ENCODE results near the gene DDX39A.
"Not testable (repeated sequence)": the region's sequence is repeated elsewhere in the genome, so short reads cannot be mapped to it uniquely, and the experiment has no call there.

The DDX39A gene

DNA sequence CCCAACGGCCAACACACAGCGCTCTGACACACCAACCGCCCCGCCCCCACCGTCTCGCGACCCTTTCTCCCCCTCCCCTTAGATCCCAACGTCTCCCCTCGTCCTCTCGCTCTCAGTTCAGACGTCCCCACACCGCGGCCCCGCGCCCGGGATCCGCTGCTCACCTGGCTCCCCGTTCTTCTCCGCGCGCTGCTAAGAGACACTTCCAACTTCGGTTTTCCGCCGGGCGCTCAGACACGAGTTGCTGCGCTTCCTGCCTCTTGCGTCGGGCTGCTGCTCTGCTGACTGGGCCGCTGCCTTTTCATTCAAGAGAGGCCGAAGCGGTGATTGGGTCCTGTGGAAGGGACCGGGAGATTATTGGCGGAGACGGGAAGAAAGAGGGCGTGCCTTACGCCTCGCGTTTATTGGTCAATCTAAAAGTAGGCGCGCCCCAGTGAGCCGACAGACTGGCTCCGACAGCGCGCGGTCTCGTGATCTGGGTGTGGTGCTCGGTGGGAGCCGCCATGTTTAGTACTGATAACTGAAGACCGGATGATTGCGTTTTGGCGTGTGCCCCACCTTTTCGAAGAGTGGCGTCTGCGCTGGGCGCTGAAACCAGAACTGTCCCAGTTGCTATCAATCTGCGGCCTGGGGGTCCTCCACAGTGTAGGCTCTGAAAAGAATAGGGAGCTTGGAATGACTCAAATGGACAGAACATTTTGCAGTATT lies at the start of gene DDX39A:
DDX39A (minus strand) TSS at position 236 of the 708 bp plus-strand sequence. CDS start 6,121 bp downstream, outside the sequence.
- peak; percentile 99 for DNase-seq (ENCODE audit: low read depth)

DNA sequence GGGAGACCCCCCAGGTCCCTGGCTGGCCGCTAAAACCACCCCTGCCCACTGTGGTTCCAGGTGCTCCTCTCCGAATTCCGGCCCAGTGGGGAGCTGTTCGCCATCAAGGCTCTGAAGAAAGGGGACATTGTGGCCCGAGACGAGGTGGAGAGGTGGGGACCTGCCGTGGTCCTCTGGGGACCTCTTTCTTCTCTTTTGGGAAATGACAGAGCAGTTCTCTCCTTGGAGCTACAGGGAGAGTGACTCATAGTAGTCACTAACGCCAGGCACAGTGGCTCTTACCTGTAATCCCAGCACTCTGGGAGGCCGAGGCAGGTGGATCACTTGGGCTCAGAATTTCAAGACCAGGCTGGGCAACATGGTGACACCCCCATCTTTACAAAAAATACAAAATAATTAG lies 48.7 kb upstream of the DDX39A start:
- DNase-seq (ENCODE audit: low read depth) = no peak

DNA sequence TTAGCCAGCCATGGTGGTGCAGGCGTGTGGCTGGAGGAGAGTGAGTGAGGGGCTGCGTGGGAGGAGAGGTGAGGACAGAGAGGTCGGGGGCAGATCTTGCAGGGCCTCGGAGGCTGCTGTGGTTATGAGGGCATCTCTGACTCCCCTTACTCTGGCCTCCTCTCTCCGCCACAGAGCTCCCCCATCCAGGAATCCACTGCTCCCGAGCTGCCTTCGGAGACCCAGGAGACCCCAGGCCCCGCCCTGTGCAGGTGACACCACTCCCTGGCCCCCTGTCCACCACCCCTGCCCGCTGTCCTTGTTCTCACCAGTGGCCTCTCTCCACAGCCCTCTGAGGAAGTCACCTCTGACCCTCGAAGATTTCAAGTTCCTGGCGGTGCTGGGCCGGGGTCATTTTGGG lies 48.2 kb upstream of the DDX39A start:
- DNase-seq (ENCODE audit: low read depth) = no peak

DNA sequence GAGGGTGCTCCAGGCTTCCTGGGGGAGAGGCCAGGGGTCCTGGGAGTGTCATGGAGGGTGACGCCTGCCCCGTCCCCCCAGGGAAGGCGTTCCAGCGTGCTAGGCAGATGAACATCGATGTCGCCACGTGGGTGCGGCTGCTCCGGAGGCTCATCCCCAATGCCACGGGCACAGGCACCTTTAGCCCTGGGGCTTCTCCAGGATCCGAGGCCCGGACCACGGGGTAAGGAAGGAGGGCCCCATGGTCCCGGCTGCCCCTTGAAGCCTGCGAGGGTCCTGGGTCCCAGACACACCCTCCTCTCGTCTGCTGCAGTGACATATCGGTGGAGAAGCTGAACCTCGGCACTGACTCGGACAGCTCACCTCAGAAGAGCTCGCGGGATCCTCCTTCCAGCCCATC lies 44.6 kb upstream of the DDX39A start:
- DNase-seq (ENCODE audit: low read depth) = no peak

DNA sequence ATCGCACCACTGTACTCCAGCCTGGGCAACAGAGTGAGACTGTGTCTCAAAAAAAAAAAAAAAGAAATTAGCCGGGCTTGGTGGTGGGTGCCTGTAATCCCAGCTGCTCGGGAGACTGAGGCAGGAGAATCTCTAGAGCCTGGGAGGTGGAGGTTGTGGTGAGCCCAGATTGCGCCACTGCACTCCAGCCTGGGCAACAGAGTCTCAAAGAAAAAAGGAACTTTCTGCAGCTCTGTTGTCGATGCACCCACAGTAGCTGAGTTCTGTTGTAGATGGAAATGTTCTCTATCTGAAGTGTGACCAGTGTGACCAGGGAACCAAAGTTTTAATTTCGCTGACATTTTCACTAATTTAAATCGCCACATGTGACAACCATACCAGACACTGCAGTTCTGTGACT lies 43.3 kb upstream of the DDX39A start:
- DNase-seq (ENCODE audit: low read depth) = not testable (repeated sequence)

DNA sequence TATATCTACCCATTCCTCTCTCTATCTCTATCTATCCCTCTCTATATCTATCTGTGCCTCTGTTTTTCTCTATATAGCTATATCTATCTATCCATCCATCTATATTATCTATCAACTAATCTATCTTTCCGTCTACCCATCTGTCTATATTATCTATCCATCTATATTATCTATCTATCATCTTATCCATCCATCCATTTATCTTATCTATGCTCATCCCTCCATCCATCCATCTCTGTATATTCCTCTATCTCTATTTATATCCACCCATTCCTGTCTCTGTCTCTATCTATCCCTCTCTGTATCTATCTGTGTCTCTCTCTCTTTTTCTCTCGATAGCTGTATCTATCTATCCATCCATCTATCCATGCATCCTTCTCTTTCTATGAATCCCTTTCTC lies 41.8 kb upstream of the DDX39A start:
- DNase-seq (ENCODE audit: low read depth) = no peak

DNA sequence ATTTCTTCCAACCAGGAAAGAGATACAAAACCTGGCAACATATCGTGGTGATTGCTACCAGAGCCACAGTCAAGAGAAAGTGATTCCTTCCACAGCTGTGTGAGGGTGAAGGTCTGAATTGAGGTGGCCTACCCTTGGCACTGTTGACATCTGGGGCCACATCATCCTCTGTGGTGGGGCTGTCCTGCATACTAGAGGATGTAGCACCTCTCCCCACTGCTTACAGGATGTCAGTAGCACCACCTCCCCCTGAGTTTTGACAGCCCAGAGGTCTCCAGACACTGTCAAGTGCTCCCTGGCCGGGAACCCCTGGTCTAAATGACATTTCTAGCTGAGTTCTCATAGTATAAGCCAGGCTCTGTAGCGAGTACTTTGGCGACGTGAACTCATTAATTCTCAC lies 40.6 kb upstream of the DDX39A start:
- DNase-seq (ENCODE audit: low read depth) = no peak

DNA sequence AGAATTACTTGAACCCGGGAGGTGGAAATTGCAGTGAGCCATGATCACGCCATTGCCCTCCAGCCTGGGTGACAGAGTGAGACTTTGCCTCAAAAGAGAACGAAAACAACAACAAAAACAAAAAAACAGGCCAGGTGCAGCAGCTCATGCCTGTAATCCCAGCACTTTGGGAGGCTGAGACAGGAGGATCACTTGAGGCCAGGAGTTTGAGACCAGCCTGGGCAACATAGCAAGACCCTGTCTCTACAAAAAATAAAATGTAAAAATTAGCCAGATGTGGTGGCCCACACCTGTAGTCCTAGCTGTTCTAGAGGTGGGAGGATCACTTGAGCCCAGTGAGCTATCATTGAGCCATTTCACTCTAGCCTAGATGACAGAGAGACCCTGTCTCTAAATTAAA lies 33.2 kb upstream of the DDX39A start:
- DNase-seq (ENCODE audit: low read depth) = not testable (repeated sequence)

DNA sequence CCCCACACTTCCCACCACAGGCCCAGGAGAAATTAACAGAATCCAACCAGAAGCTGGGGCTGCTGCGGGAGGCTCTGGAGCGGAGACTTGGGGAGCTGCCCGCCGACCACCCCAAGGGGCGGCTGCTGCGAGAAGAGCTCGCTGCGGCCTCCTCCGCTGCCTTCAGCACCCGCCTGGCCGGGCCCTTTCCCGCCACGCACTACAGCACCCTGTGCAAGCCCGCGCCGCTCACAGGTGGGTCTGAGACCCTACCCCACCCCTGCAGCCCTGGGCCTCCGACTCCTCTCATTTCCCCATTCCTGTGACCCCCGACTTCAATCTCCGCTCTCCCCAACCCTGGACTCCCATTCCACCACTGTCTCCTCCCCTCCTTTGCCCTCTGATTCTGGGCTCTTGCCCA lies 31.7 kb upstream of the DDX39A start:
- no peak for DNase-seq (ENCODE audit: low read depth)

DNA sequence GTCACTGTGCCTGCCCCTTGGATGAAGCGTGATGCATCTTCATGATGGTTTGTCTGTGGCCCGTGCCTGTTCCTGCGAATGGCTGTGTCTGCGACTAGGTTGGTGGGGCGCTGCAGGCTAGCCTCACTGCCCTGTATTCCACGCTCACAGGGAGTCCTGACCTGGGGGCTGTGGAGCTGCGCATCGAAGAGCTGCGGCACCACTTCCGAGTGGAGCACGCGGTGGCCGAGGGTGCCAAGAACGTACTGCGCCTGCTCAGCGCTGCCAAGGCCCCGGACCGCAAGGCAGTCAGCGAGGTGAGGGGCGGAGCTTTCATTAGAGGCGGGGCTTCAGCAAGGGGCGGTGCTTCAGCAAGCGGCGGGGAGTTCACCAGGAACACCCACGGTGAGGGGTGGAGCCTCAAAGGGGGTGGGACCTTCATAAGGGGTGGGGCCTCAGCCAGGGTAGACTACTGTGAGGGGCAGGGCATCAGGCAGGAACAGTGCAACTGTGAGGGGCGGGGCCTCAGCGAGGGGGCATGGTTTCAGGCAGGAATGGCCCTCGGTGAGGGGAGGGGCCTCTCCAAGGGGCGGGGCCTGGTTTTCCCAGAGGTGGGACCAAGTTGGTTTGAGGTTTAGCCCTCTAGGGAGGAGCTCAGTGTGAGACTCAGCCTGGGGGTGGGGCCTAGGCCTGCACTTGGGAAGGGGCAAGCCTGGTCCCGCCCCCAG lies 31.2 kb upstream of the DDX39A start:
- no peak for DNase-seq (ENCODE audit: low read depth)

DNA sequence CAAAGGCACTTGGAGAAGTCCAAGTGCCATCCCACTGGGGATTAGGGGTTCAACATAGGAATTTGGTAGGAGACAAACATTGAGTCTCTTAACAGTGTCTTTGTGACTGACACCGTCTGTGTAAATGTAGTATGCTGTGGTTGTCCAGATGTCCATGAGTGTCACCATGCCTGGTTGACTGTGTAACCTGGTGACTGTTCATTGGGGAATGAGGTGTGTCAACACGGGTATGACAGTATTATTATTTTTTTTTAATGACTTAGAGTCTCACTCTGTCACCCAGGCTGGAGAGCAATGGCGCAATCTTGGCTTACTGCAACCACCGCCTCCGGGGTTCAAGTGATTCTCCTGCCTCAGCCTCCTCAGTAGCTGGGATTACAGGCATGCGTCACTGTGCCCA lies 30.2 kb upstream of the DDX39A start:
- DNase-seq (ENCODE audit: low read depth) = no peak

DNA sequence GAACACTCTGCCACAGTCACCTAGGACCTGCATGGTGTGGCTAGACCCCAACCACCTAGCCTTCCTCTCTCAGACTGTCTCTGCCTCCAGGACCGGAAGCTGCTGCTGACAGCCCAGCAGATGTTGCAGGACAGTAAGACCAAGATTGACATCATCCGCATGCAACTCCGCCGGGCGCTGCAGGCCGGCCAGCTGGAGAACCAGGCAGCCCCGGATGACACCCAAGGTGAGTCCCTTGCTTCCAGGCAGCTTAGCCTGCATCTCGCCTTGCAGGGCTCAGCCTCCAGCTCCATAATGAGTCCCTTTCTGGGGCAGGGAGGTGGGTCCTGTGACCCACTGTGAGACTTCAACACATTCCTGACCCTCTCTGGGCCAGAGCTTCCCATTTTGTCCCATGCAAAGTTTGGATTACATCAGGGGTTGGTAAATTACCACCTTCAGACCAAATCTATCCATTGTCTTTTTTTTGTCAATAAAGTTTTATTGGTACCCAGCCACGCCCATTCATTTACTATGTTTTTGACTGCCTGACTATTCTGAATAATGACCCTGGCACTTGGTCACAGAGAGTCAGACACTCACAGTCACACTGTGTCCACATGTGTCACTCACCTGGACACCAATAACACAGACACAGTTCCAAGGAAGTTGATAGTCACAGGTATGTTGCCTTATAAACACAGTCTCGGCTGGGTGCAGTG lies 27.3 kb upstream of the DDX39A start:
- no peak for DNase-seq (ENCODE audit: low read depth)

DNA sequence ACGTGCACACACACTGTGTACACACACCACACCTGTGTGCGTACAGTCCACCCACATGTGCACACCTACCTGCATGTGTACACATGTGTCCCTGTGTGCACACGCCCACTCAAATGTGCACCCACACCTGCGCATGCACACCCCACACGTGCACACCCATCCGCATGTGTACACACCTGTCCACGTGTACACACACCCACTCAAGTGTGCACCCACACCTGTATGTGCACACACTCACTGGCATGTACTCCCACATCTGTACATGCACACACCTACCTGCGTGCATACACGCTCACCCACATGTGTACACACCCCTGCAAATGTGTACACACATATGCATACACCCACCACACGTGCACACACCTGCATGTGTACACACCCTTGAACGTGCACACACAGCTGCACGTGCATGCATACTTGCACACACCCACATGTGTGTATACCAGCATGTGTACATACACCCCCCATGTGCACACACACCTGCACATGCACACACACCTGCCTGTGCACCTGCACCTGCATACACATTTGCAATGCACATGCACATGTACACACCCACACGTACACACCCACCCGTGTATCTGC lies 24.6 kb upstream of the DDX39A start:
- no peak for DNase-seq (ENCODE audit: low read depth)

DNA sequence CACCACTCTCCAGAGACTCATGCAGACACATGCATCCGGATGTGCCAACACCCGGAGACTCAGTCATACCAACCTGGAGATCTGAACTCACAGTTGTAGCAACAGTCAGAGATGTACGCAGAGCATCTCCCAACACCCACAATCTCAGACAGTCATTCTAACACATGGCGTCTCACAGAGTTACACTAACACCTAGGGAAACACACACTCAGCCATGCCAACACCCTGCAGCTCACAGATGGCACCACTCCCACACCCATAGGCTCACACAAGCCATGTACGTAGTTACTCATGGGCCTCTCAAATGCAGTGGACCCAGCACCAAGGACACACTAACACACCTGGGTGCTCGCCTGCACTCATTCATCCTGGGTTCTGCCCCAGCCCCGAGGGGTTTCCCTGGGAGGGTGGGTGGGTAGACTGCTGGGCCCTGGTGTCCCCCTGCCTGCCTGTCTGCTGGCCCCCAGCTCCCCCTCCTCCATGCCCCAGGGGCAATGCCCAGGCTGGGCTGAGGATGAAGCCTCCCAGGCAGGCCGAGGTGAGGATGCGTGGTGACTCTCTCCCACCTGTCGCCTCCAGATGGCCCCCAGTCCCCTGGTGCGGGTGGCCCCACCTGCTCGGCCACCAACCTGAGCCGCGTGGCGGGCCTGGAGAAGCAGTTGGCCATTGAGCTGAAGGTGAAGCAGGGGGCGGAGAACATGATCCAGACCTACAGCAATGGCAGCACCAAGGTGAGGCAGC lies 23.9 kb upstream of the DDX39A start:
- DNase-seq (ENCODE audit: low read depth) = no peak

DNA sequence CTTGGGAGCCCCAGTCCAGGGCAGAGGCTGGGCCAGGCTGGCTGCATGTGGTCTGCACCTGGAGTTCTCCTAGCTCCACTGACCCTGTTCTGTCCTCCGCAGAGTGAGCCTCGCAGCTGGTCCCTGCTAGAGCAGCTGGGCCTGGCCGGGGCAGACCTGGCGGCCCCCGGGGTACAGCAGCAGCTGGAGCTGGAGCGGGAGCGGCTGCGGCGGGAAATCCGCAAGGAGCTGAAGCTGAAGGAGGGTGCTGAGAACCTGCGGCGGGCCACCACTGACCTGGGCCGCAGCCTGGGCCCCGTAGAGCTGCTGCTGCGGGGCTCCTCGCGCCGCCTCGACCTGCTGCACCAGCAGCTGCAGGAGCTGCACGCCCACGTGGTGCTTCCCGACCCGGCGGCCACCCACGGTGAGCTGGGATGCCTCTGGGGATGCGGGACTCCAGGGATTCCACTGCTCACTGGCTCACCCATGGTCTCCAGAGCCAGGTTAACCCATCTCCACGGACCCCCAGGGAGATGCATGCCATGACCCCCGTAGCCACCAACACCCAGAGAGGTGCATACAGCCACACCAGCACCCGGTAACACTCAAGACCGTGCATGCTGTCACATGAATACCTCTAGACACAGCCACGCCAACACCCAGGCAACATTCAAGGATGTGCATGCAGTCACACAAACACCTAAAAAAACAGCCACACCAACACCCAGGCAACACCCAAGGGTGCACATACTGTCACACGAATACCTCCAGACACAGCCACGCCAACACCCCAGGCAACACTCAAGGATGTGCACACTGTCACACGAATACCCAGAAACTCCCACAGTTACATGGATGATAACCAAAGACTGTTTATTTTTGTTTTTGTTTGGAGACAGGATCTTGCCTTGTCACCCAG lies 22.1 kb upstream of the DDX39A start:
- no peak for DNase-seq (ENCODE audit: low read depth)

DNA sequence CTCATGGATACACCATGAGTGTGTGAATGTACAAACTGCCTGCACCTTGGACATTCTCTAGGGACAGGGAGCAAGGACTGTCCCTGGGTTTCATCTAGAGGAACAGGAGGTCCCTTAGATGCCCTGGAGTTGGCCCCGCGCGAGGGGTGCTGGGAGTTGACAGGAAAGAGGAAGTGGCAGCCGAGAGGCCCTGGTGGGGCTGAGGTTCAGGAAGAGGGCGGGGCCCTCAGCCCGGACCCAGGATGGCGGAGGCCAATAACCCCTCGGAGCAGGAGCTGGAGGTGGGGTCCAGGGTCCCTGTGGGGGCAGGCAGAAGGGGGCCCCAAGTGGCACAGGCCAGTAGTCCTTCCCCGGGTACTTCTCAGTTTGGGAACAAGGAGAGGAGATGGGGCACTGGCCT lies 20.9 kb upstream of the DDX39A start:
- no peak for DNase-seq (ENCODE audit: low read depth)

DNA sequence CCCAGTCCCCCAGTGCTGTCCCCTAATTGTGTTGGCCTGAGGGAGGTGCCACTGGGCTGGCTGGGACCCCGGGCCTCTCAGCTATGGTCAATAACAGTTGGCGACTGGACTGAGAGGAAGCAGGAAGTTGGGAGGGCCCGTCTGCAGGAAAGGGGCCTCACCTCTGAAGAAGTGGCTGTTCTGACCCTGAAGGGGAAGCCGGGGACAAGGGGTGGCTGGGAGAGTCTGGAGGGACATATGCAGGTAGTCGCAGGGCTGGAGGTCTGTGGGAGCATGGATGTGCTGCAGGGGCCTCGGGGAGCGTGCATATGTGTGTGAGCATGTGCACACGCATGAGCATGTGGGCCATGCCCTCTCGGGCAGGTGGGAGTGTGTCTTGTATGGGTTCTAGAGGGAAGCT lies 19.9 kb upstream of the DDX39A start:
- DNase-seq (ENCODE audit: low read depth) = no peak

DNA sequence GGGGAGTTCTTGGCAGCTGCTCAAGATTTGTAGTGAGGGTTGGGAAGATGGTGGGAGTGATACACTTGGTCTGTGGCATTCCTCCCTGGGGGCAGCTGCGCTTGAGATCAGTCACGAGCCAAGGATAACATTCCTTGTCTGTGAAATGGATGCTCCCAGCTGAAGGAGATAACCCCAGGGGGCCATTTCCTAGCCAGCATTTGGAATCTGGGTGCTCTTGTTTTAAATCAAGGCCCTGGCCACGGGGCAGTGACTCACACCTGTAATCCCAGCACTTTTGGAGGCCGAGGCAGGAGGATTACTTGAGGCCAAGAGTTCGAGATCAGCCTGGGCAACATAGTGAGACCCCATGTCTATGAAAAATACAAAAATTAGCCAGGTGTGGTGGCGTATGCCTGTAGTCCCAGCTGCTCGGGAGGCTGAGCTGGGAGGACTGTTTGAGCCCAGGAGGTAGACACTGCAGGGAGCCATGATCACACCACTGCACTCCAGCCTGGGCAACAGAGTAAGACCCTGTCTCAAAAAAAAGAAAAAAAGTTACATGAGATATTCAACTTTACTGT lies 18.5 kb upstream of the DDX39A start:
- no peak for DNase-seq (ENCODE audit: low read depth)

DNA sequence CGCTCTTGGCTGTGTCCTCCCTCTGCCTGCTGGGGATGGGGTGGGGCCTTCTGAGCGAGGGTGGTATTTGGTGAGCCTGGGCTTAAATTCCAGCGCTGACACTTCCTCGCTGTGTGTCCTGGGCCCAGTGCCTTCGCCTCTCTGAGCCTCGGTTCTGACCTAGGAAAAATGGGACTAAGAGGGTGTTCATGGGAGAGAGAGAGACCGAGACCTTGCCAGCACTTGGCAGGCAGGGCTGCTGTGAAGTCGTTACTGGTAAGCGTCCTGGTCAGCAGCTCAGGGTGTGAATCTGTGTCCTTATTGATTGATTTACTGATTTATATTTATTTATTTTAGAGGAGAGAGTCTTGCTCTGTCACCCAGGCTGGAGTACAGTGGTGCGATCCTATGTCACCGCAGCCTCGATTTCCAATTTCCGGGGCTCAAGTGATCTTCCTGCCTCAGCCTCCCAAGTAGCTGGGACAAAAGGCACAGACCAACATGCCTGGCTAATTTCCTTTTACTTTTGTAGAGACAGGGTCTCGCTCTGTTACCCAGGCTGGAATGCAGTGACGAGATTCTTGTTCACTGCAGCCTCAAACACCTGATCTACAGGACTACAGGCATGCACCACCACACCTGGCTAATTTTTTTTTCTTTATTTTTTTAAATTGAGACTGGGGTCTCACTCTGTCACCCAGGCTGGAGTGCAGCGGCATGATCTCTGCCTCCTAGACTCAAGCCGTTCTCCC lies 16.3 kb upstream of the DDX39A start:
- DNase-seq (ENCODE audit: low read depth) = no peak
